Endothelial cell of umbilical vein (primary cell): ENCODE data around the gene RYR2. TPM values are rescaled to one million over a fixed set of nuclear protein-coding genes. Genes with fewer than 3 reads are reported as not detected.

Experiments
- BruUV-seq: library from RNA; stranded (reverse); fragments of 400-500 nt; replicated peaks from 2 replicates; lab custom pipeline; 2021; lab: Mats Ljungman, UMichigan
- CTCF ChIA-PET: fragments of 300-600, 350-600 bp; sonication (Branson Sonifier 250); formaldehyde crosslinking; loops from one replicate; lab custom pipeline; 2021; ENCODE audit warnings: antibody characterized with exemption, inconsistent platforms; lab: Charles Lee
- POLR2A ChIA-PET: fragments of 300-600, 350-600 bp; sonication (Branson Sonifier 250); formaldehyde crosslinking; loops from one replicate; lab custom pipeline; 2021; ENCODE audit warnings: antibody characterized with exemption, inconsistent platforms; lab: Charles Lee
- DNase-seq: peaks from one replicate; pipeline ENCODE4 v3.0.0-alpha.2; 2011; ENCODE audit warnings: low read depth, low spot score
- FAIRE-seq: peaks from 2 replicates; lab custom pipeline; 2011; peaks lifted over from hg19 to GRCh38; lab: Jason Lieb, UNC
- H2AFZ ChIP-seq: 2 replicates; pipeline ENCODE4 v1.6.0; 2012; ENCODE audit warnings: low read depth, low read length, control low read depth, inconsistent platforms
- H3K27ac ChIP-seq: 2 replicates; pipeline ENCODE4 v1.5.1; 2011; ENCODE audit warnings: low read depth, mild to moderate bottlenecking, control low read depth, low read length, moderate library complexity; ENCODE audit not compliant: insufficient read depth
- H3K27me3 ChIP-seq, 2 experiments: 2 replicates each; pipeline versions ENCODE4 v1.6.0 to v1.6.1; 2011; ENCODE audit warnings: low read length in 2 of 2, mixed read lengths in 1 of 2; ENCODE audit not compliant: control insufficient read depth in 2 of 2, insufficient read depth in 2 of 2
- H3K36me3 ChIP-seq, 2 experiments: 2 replicates in 1 of 2; 3 replicates in 1 of 2; pipeline ENCODE4 v1.5.1; 2011; ENCODE audit warnings: low read length in 2 of 2, mild to moderate bottlenecking in 1 of 2, moderate library complexity in 1 of 2; ENCODE audit not compliant: control insufficient read depth in 2 of 2, insufficient read depth in 2 of 2; ENCODE audit errors: extremely low read depth in 1 of 2
- H3K4me1 ChIP-seq: 3 replicates; pipeline ENCODE4 v1.5.1; 2011; ENCODE audit warnings: mild to moderate bottlenecking, low read length; ENCODE audit not compliant: control insufficient read depth, insufficient read depth; ENCODE audit errors: extremely low read depth
- H3K4me2 ChIP-seq: 2 replicates; pipeline ENCODE4 v1.6.1; 2011; ENCODE audit warnings: low read length, control low read depth, mixed read lengths; ENCODE audit not compliant: insufficient read depth
- H3K4me3 ChIP-seq, 3 experiments: fragments of 200-600 bp in 1 of 3; sonication (generic), shearing (Covaris generic) in 1 of 3; replicated peaks in 1 of 3; 2 replicates each; pipeline ENCODE4 v1.5.1; 2011 to 2016; ENCODE audit warnings: control low read depth in 3 of 3, low read length in 3 of 3, mild to moderate bottlenecking in 2 of 3, inconsistent platforms in 1 of 3, low read depth in 1 of 3, moderate library complexity in 1 of 3; ENCODE audit not compliant: insufficient read depth in 1 of 3
- H3K79me2 ChIP-seq: 2 replicates; pipeline ENCODE4 v1.6.0; 2012; ENCODE audit warnings: low read length, inconsistent platforms; ENCODE audit not compliant: control insufficient read depth, insufficient read depth
- H3K9ac ChIP-seq: replicated peaks from 2 replicates; pipeline ENCODE3; 2011; ENCODE audit warnings: low read length, control low read depth; ENCODE audit not compliant: insufficient read depth; ENCODE audit errors: extremely low read depth
- H3K9me1 ChIP-seq: replicated peaks from 3 replicates; pipeline ENCODE4 v1.6.0; 2011; ENCODE audit warnings: mild to moderate bottlenecking, low read length; ENCODE audit not compliant: control insufficient read depth, insufficient read depth; ENCODE audit errors: extremely low read depth
- H3K9me3 ChIP-seq: replicated peaks from 2 replicates; pipeline ENCODE4 v1.5.1; 2012; ENCODE audit warnings: low read length, inconsistent platforms; ENCODE audit not compliant: control insufficient read depth, insufficient read depth
- H4K20me1 ChIP-seq: replicated peaks from 2 replicates; pipeline ENCODE3; 2011; ENCODE audit warnings: mild to moderate bottlenecking, low read length; ENCODE audit not compliant: control insufficient read depth, insufficient read depth; ENCODE audit errors: extremely low read depth
- CTCF ChIP-seq, 2 donors: IDR thresholded peaks; 1 replicate in 1 of 2; 2 replicates in 1 of 2; pipeline ENCODE4 v1.5.1; 2011; ENCODE audit warnings: low read length in 2 of 2, mild to moderate bottlenecking in 2 of 2, moderate library complexity in 2 of 2, control low read depth in 1 of 2, inconsistent platforms in 1 of 2, low read depth in 1 of 2; ENCODE audit not compliant: insufficient read depth in 1 of 2; ENCODE audit errors: extremely low read depth in 1 of 2
- EZH2 ChIP-seq: IDR thresholded peaks from 2 replicates; pipeline ENCODE4 v1.6.1; 2012; ENCODE audit warnings: borderline replicate concordance, low read depth, mild to moderate bottlenecking, moderate library complexity, low read length, inconsistent platforms; ENCODE audit not compliant: severe bottlenecking
- FOS ChIP-seq: IDR thresholded peaks from 2 replicates; pipeline ENCODE4 v1.6.1; 2011; ENCODE audit warnings: mild to moderate bottlenecking, low read length, moderate library complexity, borderline replicate concordance; ENCODE audit not compliant: insufficient read depth
- GATA2 ChIP-seq: IDR thresholded peaks from 2 replicates; pipeline ENCODE4 v1.7.0; 2011; ENCODE audit warnings: low read depth, mild to moderate bottlenecking, moderate library complexity, mixed read lengths, low read length; ENCODE audit not compliant: insufficient read length, insufficient read depth
- JUN ChIP-seq: IDR thresholded peaks from 2 replicates; pipeline ENCODE4 v1.6.1; 2011; ENCODE audit warnings: borderline replicate concordance, low read depth; ENCODE audit not compliant: insufficient read length, insufficient read depth
- MAX ChIP-seq: IDR thresholded peaks from 2 replicates; pipeline ENCODE4 v1.6.1; 2011; ENCODE audit not compliant: insufficient read depth, insufficient read length
- MYC ChIP-seq: IDR thresholded peaks from one replicate; pipeline ENCODE4 v1.6.1; 2011; ENCODE audit warnings: mild to moderate bottlenecking, low read depth, low read length
- POLR2A ChIP-seq: IDR thresholded peaks from 2 replicates; pipeline ENCODE4 v1.6.1; 2012; ENCODE audit warnings: low read depth, mild to moderate bottlenecking, control low read depth, low read length
- POLR2AphosphoS5 ChIP-seq: IDR thresholded peaks from 2 replicates; pipeline ENCODE4 v1.6.1; 2012; ENCODE audit warnings: low read depth, mild to moderate bottlenecking, control low read depth, low read length, moderate library complexity; ENCODE audit not compliant: insufficient read depth
- dilution Hi-C: fragments of 300-500 bp; cut with MboI; formaldehyde crosslinking; loops from one replicate; pipeline ENCODE4 v1.15.0; 2019; ENCODE audit warnings: low sequenced_read_pairs; ENCODE audit not compliant: extremely low pct_ligation_motif_present
- intact Hi-C: fragments of 100-400 bp; cut with micrococcal nuclease; formaldehyde crosslinking; loops from one replicate; pipeline ENCODE4 v1.10.0; 2022
- polyA plus RNA-seq, 4 experiments: library from polyadenylated mRNA; depleted of rRNA in 3 of 4; stranded (reverse) in 3 of 4; unstranded in 1 of 4; fragments of >200 nt; gene quantifications; 2 replicates each; pipeline versions ENCODE4 v1.2.1 to v1.2.3, GENCODE V29; 2011 to 2012; ENCODE audit warnings: missing spikeins in 1 of 4
- total RNA-seq: library from RNA; stranded (reverse); gene quantifications from 2 replicates; pipeline ENCODE4 v1.2.3, GENCODE V29; 2021

Gene RYR2
- total and polyA plus RNA-seq, 2 donors (not counting 3 experiments of a cell fraction or from before 2014, with no cell fraction given) = not detected

- dilution Hi-C loops (no loop called here), intact Hi-C loops (no loop called here)
- Histone ChIP-seq H2AFZ (no peak overlapping the region), H4K20me1 (no peaks in the 10 kb centered on the region), H3K9ac (no peak overlapping the region), H3K27me3 (no peaks in the 10 kb centered on the region), H3K36me3 (no peaks in the 10 kb centered on the region), H3K4me3 (no peak overlapping the region), H3K27ac (no peak overlapping the region), H3K4me2 (no peak overlapping the region), H3K4me1 (no peaks in the 10 kb centered on the region), H3K79me2 (no peaks in the 10 kb centered on the region), H3K9me3 (no peaks in the 10 kb centered on the region), H3K9me1 (no peaks in the 10 kb centered on the region)
- no peak for TF ChIP-seq POLR2AphosphoS5
- TF ChIP-seq CTCF (IDR thresholded peaks at IDR 0.05; ENCODE audit: extremely low read depth in 1 of 2, insufficient read depth in 1 of 2, low read depth in 1 of 2, low read length in 2 of 2) = no peak
- TF ChIP-seq JUN = no peak
- no peak for TF ChIP-seq FOS
- no peak for TF ChIP-seq POLR2A
- no peak for TF ChIP-seq GATA2
- no peak for TF ChIP-seq MYC
- TF ChIP-seq MAX = no peak
- TF ChIP-seq EZH2 = no peak
- DNase-seq = no peak
- no peak for FAIRE-seq
- ChIA-PET POLR2A (no interaction called here), CTCF (no interaction called here)
- no TSS peak for BruUV-seq
Observed at GRCh38 chr1:237671262-237671661, 629.3 kb downstream of the RYR2 start.
